Melanocyte of skin (primary cell): ENCODE measurements around the gene ZCCHC18. TPM values are rescaled to one million over a fixed set of nuclear protein-coding genes. Genes with fewer than 3 reads are reported as not detected.

Experiments used
- total RNA-seq, 2 donors: library from RNA; depleted of rRNA; stranded (reverse); fragments of >200 nt; gene quantifications; 2 replicates each; pipeline ENCODE4 v1.2.3, GENCODE V29; 2012

The ZCCHC18 gene
- under 1 TPM; under 0.01 to 0.69 TPM for total RNA-seq

GRCh38 chrX:104112326-104112951, at the start of gene ZCCHC18:
ZCCHC18 (plus strand) TSS chrX:104112523; CDS start chrX:104114112, 1,589 bp downstream.

GRCh38 chrX:104075778-104076445, 36.4 kb upstream of the ZCCHC18 start, which contains the start of gene TMSB15C:
TMSB15C (minus strand) TSS chrX:104076236.

GRCh38 chrX:104156630-104157529, 44.6 kb downstream of the ZCCHC18 start, which contains the start of gene SLC25A53:
SLC25A53 (minus strand) TSS chrX:104157009; CDS start chrX:104105257, 51,752 bp downstream.

Other genes with a start within 250 kb of the ZCCHC18 start
- 1 to 10 TPM; 2.3 to 5.2 TPM for gene TMSB15B, start 149.9 kb upstream of the ZCCHC18 start, total RNA-seq
- not detected for gene H2BW1, start 98.8 kb upstream of the ZCCHC18 start, total RNA-seq
- not detected for gene H2BW2, start 72.6 kb upstream of the ZCCHC18 start, total RNA-seq
- gene TMSB15C, start 36.3 kb upstream of the ZCCHC18 start, total RNA-seq, result 1 to 10 TPM; 3.4 to 4.3 TPM
- gene SLC25A53, start 44.5 kb downstream of the ZCCHC18 start, total RNA-seq, result 1 to 10 TPM; 6.5 to 6.7 TPM
- gene FAM199X, start 53.9 kb downstream of the ZCCHC18 start, total RNA-seq, result 10 to 100 TPM; 23.1 to 26.6 TPM
- not detected for gene ESX1, start 142.4 kb downstream of the ZCCHC18 start, total RNA-seq